Measurements from ENCODE around the gene ST6GALNAC4.
"Not testable (repeated sequence)": the region's sequence is repeated elsewhere in the genome, so short reads cannot be mapped to it uniquely, and the experiment has no call there.

The ST6GALNAC4 gene

GRCh38 chr9:127884976-127885490, 31.8 kb downstream of the ST6GALNAC4 start:
- no peak for DNase-seq

- no peak for DNase-seq
Observed at GRCh38 chr9:127884427-127884911, 32.4 kb downstream of the ST6GALNAC4 start.

GRCh38 chr9:127883959-127884358, 32.9 kb downstream of the ST6GALNAC4 start:
- no peak for DNase-seq

DNA sequence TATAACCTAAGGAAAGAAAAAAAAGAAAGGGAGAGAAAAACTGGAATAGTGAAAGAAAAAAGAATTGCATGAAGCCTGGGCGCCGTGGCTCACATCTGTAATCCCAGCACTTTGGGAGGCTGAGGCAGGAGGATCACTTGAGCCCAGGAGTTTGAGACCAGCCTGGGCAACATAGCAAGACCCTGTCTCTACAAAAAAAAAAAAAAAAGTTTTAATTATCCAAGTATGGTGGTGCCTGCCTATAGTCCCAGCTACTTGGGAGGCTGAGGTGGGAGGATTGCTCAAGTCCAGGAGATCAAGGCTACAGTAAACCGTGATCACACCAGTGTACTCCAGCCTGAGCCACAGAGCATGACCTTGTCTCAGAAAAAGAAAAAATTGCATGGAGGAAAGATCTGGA, 35.1 kb downstream of the ST6GALNAC4 start:
- not testable (repeated sequence) for DNase-seq

GRCh38 chr9:127880143-127880542, 36.7 kb downstream of the ST6GALNAC4 start:
- DNase-seq, result no peak

DNA sequence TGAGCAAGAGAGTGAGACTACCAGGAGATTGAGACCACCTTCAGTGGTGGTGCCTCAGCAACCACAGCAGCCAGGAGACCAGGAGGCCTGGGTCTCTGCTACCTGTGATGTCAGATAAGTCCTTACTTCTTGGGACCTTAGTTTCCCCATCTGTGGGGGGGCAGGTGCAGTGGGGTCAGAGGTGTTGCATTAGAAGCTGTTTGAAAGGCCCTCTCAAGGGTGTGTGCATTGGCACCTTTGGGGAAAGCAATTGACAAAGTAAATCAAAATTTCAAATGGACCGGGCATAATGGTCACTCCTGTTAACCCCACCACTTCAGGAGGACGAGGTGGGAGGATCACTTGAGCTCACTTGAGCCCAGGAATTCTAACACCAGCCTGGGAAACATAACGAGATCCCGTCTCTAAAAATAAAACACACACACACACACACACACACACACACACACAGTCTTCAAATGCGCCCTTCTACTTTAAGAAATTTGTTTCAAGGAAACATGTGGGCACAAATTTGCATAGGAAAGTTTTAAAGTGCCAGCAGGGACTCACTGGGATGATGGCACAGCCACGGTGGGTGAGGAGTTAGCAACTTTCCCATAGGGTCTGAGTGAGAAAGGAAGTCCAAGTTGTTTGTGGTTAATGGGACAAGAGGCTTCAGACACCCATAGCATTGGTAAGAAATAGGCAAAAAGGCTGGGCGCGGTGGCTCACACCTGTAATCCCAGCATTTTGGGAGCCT, 38.0 kb downstream of the ST6GALNAC4 start:
- no peak for DNase-seq

GRCh38 chr9:127878001-127878651, 38.7 kb downstream of the ST6GALNAC4 start:
- no peak for DNase-seq

DNA sequence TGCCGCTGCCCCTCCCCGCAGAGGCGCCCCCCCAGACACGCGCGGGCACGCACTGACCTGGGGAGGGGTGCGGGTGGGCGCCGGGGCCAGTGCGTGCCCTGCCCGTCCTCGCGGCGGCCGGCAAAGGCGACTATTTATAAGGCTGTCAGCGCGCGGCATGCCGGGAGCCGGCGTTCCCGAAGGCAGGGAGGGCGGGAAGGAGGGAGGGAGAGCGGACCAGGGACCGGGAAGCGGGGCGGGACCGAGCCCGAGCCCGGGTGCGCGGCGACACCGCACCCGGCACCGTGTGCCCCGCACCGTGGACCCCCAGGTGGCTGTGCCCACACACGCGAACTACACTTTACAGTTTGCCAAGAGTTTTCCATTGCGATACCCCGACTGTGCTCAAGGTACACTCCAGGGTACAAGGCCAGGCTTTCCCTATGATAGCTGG, 39.3 kb downstream of the ST6GALNAC4 start, which contains the start of gene AK1:
TSS of gene AK1 (minus strand) at position 110 of the 433 bp plus-strand sequence. CDS start 3,058 bp downstream, outside the sequence.
- no peak for DNase-seq

- DNase-seq, result no peak
Observed at GRCh38 chr9:127876764-127877562, 39.9 kb downstream of the ST6GALNAC4 start.

DNA sequence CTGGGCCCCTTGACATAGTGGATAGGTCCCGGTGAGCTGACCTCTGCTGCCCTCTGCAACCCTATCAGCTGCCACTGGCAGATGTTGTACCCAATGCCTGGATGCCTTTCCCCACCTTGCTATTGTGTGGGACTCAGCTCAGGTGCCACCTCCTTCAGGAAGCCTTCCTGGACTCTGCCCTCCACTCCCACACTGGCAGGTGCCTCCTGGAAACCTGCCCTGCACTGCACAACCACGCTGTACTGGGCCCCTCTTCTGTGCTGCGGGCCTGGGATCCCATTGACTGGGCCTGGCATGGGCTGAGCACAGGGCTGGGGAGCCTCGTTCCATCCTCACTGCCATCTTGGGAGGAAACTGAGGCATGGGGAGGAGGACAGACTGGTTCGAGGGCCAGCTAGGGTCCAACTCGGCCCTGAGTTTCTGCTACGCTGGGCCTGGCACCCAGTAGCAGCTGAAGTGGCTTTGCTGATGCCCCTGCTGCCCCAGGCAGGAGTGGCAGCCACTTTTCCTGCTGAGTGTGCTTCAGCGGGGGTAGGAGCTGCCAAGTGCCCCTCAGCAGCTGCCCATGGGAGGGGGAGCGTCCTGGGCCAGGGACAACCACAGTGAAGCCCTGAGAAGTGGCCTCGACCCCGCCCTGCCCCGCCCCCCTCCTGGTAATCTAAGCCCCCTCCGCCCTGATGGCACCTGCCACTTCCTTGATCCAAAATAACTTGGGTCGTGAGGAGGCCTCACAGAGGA, 40.6 kb downstream of the ST6GALNAC4 start:
- DNase-seq, result no peak

DNA sequence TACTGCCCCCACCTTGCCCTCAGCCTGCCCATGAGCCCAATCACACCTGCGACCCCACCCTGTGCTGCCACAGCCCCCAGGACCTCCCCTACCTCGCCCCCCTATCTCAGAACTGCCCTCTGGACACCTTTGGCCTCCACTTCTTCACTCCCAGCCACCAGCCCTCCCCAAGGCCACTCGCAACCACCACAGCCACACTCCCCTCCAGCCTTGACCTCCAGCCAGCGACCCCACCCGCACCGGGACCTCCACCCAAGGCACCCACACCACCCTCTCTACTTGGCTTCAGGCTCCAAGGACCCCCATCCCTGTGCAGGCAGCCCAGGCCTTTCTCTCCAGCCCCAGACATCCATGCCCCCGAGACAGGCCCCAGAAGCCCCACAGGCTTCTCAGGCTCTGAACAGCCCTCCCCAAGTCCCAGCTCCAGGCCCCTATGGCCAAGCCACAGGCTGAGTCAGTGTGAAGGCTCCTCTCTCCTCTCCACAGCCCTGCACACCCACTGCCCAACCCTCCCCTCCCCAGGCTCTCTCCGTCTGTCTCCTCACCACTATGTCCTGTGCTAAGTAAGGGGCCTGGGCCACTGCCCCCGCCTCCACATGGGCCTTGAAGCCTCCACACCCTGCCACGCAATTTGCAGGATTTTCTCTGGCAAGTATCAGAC, 41.4 kb downstream of the ST6GALNAC4 start:
- DNase-seq, result no peak

DNA sequence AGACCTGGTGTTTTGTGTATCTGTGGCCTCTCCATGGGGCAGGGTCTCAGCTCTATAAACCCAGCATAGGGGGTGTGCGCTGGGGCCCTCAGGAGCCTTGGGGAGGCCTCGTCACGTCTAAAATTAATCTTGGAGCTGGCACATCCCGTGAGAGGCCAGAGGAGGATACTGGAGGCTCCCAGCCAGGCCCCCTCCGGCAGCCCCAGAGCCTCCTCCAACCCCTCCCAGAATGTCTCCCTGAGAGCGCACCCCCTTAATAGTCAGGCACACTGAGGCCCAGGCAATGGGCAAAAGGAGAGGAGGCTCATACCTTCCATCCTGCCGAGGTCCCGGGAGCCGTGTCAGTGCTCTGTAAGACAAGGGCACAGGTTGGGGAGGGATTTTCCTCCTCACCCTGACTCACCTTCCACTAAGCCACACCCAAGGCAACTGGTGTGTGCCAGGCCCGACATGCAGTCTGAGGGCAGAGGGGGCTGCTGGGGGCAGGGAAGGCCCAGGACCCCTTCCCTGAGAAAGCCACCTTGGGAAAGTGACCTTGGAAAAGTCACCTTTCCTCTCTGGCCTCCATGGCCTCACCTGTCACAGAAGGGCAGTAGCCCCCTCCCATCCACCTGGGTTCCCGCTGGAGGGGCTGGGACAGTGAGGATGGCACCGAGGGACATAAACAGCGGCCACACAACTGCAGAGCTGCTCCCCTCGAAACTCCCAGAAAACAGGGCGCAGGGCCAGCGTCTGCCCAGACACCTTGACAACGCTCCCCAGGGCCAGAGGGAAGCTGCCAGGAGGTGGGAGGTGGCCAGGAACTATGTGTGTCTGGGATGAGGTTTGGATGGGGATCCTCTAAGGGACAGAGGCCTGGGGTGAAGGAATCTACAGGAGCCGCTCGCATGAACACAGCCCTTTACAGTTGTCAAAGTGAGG, 42.3 kb downstream of the ST6GALNAC4 start:
- DNase-seq, result no peak

DNA sequence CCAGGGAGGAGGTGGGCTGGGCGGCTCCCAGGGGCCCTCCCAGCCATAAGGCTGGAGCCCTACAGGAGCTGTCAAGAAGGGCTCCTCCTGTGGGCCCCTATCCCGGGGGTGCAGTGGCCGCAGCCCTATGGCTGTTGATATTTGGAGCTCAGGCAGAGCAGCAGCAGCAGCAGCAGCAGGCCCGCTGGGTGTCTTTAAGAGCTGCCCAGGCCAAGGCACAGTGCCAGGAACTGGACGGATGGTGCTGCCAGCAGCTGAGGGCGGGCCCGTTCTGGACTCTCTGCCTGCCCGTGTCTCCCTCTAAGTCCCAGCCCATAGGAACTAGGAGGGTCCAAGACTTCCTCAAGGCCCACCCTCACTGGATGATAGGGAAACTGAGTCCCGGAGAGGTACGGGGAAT, 43.0 kb downstream of the ST6GALNAC4 start:
- DNase-seq, result no peak

GRCh38 chr9:127873223-127873691, 43.6 kb downstream of the ST6GALNAC4 start:
- DNase-seq, result no peak

GRCh38 chr9:127872369-127873222, 44.2 kb downstream of the ST6GALNAC4 start:
- no peak for DNase-seq

- no peak for DNase-seq
Observed at GRCh38 chr9:127871531-127871930, 45.3 kb downstream of the ST6GALNAC4 start.

DNA sequence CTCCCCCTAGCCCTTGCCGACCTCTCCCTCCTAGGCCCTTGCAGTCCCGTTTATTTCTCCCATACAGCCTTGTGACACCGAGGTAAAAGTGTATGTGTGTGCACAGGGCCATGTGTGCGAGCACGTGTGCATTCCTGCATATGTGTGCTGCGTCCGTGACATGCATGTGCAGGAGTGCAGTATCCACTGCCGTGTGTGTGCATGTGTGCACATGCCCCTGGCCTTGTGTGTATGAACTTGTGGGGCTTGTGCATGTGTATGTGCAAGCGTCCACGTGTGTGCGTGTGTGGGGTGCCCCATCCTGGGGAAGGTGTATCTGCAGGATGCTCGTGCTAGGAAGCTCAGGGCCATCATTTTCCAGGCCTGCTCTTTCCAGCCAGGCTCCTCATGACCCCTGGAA, 46.0 kb downstream of the ST6GALNAC4 start:
- no peak for DNase-seq

DNA sequence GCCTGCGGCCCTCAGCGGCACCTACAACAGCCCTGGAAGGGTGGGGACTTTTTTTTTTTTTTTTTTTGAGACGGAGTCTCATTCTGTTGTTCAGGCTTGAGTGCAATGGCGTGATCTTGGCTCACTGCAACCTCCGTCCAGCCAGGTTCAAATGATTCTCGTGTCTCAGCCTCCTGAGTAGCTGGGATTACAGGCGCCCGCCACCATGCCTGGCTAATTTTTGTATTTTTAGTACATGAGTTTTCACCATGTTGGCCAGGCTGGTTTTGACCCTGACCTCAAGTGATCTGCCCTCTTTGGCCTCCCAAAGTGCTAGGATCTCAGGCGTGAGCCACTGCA, 46.7 kb downstream of the ST6GALNAC4 start:
- not testable (repeated sequence) for DNase-seq

- peak; percentile 89 for DNase-seq
Observed at GRCh38 chr9:127869310-127870152, 47.3 kb downstream of the ST6GALNAC4 start.
